GM04503 (cell line): ENCODE data around the gene TXNRD2.
"Not testable (repeated sequence)": the region's sequence is repeated elsewhere in the genome, so short reads cannot be mapped to it uniquely, and the experiment has no call there.

ENCODE experiments used
- DNase-seq: peaks from one replicate; pipeline ENCODE4 v3.0.0-alpha.2; 2012; ENCODE audit warnings: low read depth

Gene TXNRD2

DNA sequence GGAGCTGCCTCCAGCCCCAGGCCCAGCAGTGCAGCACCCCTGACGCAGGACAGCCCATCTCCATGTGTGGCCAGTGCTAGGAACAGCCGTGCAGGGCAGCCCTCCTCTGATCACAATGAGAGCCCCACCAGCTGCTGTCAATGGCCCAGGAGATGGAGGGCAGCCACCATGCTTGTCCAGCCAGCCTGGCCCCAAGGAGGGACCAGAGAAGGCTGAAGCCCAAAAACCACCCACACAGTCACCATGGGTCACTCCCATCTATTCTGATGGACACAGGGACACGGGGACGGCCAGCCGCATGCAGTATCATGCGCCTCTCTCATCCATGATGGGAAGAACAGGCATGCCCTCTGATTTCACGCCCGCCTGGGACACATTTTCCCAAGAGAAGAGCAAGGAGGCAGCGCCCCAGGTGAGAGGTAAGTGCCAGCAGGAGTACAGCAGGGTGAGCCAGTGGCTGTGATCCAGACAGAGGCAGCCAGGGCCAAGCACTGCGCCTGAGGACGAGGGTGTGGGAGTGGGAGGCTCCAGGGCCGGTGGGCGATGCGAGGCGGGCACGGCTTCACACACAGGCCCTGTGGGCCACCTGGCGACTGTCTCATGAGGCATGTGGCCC lies 53.4 kb downstream of the TXNRD2 start:
- DNase-seq = no peak

GRCh38 chr22:19887256-19887985 lies 54.2 kb downstream of the TXNRD2 start:
- no peak for DNase-seq

- peak; percentile 82 for DNase-seq
These were observed 54.9 kb downstream of the TXNRD2 start for GRCh38 chr22:19886605-19887255.

- DNase-seq = no peak
These were observed 55.6 kb downstream of the TXNRD2 start for GRCh38 chr22:19885841-19886592.

DNA sequence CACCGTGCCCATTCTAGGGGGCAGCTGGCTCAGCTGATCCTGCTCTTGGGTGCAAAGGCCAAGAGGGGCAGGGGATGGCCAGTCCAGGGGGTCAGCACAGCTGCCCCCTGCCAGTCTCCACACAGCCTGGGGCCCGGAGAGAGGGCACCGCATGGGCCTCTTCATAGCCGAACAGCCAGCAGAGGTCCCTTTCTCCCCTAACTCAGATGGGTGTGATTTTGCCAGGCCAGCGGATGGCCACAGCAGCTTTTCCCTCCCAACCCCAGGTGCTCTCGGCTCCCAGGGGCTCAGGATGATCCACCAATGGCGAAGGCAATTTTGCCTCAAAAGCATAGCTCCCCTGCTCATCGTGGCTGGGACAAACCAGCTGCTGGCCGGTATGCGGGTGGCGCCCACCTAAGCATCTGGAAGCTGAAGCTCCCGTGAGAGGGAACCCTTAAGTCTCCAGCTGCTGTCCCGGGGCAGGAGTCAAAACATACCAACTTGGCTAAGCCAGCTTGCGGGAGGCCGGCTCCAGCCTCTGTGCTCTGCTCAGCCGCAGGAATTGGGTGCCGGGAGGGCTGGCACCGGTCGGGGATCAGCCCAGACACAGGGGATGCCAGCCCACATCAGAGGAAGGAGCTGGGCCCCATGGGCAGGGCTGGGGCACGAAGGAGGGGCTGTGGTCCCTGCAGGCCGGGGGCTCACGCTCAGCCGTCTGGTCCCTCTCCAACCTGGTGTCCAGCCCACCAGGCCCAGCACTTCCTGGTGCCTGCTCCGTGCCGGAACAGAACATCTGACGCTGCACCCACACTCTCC lies 56.5 kb downstream of the TXNRD2 start:
- DNase-seq = no peak

GRCh38 chr22:19884161-19884953 lies 57.3 kb downstream of the TXNRD2 start:
- DNase-seq = no peak

DNA sequence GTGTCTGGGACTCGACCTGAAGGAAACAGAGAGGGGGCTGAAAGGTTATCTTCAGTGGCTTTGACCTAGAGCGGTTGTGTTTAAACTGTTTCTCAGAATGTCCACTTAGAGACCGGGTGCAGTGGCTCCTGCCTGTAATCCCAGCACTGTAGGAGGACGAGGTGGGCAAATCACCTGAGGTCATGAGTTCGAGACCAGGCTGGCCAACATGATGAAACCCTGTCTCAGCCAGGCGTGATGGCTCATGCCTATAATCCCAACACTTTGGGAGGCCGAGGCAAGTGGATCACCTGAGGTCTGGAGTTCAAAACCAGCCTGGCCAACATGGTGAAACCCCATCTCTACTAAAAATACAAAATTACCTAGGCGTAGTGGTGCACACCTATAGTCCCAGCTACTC lies 58.2 kb downstream of the TXNRD2 start:
- not testable (repeated sequence) for DNase-seq

DNA sequence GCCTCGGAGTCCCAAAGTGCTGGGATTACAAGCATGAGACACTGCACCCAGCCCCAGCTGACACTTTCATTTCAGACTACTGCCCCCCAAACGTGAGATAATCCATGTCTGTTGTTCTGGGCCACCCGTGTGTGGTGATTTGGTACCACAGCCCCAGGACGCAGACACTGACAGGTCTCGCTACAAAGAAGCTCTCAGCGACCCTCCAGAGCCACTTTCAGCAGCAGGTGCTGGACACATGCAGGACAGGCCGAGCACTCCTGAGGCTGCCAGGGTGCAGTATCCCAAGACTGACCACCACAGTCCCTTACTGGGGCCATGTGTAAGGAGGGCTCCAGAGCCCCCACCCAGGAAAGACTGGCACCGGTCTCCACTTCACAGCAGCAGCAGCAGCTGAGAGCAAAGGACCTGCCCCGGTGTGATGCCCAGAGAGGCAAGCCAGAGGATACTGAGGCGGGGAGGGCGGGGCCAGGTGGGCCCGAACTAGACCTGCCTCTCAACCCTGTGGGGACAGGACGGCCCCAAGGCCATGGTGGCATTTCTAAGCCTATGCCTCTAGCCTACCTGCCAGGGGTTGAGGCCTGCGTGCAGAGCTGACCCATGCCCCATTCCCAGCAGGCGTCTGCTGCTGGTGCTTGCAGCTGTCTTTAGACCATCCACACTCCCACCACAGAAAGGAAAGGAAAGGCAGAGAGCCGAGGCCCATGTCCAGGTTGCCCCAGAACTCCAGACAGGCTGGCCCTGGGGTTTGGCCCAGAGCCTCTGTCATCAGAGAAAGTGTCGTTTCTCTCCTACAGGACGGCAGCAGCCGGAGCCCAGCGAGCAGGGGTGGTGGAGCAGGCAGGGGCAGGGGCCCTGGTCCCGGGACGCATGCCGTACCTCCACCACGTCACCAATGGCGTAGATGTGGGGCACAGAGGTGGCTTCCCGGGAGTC lies 58.9 kb downstream of the TXNRD2 start:
- DNase-seq = no peak

DNA sequence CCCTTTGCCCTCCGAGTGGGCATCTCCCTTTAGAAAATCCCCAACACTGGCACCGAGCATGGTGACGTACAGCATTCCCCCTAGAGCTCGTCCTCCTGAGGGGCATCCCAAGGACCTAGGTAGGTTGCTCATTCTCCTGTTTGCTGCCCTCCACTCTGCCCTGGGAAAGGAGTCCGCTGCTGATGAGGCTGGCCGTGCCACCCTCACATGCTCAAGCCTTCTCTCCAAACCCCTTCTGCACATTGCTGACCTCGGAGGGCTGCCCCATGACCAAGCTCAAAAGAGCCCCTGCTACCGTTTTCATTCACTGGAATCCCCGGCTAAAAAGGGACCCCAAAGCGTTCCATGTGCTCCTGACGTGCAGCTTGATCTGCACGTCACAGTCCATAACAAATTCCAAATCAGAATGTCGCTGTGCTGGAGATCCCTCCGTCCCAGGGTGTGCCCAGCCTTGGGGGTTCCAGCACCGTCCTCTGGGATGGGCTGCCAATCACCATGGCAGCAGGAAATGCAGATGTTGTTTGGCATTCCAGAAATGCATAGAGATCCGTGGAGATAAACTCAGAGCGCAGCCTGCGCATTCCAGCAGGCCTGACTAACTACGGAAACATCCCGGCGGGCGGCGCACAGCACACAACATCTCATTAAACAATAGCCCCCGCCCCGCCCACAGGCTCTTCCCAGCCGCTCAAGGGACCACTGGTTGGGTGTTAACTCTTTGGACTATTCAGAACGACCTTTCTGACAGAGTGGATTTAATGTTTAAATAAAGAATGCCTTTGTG lies 60.6 kb downstream of the TXNRD2 start:
- DNase-seq = peak; percentile 96

GRCh38 chr22:19879992-19880785 lies 61.4 kb downstream of the TXNRD2 start:
- no peak for DNase-seq

- no peak for DNase-seq
These were observed 62.0 kb downstream of the TXNRD2 start for GRCh38 chr22:19879643-19879991.

- no peak for DNase-seq
These were observed 62.4 kb downstream of the TXNRD2 start for GRCh38 chr22:19879246-19879570.

DNA sequence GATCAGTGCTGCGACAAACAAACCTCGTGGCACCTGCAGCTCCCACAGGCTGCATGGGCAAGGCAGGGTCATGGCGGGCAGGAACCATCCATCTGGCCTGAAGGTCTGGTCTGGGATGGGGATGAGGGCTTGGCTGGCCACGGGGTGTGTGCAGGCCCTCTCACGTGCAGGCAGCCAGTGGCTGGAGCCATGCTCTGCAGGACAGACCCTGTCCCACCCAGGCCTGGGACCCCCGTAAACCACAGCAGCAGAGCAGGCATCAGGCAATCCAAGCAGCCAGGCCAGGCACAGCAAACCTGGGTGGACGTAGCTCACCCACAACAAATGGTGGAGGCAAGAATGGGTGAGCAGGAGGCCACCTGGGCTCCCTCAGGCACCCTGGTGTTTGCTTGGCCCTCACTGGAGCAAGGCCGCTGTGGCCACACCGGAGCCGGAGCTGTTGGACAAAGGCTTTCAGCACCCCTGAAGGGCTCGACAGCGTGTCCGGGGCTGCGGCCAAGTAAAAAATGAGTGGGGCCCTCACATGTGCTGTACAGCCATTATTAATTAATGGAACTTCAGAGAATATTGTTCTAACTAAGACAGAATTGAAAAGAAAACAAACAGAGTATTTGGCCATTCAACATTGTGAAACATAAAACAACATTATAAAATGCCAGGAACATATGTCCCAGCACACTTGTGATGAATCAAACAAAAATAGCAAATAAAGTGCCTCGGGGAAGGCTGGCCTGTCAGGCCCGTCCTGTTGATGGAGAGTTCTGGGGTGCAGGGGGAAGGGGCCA lies 63.0 kb downstream of the TXNRD2 start:
- DNase-seq = no peak

DNA sequence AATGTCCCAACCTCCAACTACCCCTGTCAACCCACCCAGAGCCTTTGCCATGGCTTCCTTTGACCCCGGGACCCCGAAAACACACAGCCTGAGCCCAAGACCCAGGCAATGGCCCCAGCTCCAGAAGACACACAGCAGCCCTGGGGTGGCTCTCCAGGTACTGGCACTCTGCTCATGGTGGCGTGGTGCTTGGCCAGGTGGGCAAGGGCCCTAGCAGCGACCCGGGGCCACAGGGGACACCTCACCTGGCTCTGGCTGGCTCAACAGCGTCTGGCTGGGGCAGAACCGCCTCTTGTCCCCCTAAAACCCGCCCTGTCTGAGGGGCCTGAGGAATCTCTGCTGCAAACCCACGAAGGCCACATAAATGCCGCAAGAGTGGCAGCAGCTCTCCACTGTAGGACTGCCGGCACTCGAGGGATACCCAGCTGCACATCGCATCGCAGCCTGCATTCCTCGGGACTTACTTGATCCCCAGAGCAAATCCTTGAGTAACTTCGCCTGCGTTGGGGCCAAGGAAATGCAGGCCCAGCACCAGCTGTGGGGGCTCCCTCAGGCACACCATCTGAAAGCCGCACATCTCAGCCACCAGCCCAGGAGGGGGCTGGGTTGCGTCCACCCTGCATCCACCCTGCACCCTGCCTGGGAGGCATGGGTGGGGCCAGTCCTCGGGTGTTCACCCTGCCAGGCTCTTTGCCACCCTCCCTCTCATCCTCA lies 63.8 kb downstream of the TXNRD2 start:
- no peak for DNase-seq

GRCh38 chr22:19876941-19877625 lies 64.5 kb downstream of the TXNRD2 start:
- no peak for DNase-seq

DNA sequence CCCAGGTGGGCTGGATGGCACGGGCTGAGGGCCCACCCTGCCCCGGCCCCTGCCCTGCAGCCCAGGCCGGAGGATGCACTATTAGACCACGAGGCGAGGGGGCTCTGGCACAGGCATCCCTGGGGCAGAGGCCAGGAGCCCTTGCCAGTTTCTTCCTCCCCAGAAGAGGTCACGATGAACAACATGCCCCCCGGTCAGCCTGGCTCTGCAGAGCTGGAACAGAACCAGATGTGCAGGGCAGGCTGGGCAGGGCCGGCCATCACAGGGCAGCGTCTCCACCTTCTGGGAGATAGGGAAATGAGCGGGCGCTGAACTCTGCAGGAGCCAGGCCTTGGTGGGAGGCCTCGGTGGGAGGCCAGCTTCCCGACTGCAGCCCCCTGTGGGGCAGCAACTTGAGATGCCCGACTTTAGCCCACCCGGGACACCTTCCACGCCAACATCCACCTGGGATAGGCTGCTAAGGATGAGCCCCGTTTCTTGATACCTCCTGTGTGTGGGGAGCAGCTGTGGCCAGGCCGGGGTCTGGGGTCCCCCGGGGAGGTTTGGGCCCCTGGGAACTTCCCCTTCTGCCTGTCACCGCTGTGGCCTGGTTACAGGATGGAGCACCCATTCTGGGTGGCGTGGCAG lies 65.2 kb downstream of the TXNRD2 start:
- DNase-seq = no peak
